Uterus (tissue), 4 donors: ENCODE measurements around the gene ETAA1. TPM values are rescaled to one million over a fixed set of nuclear protein-coding genes. Genes with fewer than 3 reads are reported as not detected.

Experiments
- DNase-seq, 2 donors: peaks; one replicate each; pipeline ENCODE4 v3.0.0-alpha.2; 2019 to 2020
- H3K27ac ChIP-seq, 2 donors: fragments of 200-600 bp; sonication (generic); 1 replicate in 1 of 2; 2 replicates in 1 of 2; pipeline ENCODE4 v1.5.1; 2016 to 2018
- H3K27me3 ChIP-seq, 2 donors: fragments of 200-600 bp; sonication (generic); one replicate each; pipeline ENCODE4 v1.5.1; 2018 to 2019; ENCODE audit warnings: control low read depth in 1 of 2
- H3K36me3 ChIP-seq, 2 donors: fragments of 200-600 bp; sonication (generic); one replicate each; pipeline ENCODE4 v1.5.1; 2019; ENCODE audit warnings: control low read depth in 1 of 2
- H3K4me1 ChIP-seq, 2 donors: fragments of 200-600 bp; sonication (generic); one replicate each; pipeline ENCODE4 v1.5.1; 2018 to 2019; ENCODE audit warnings: control low read depth in 1 of 2
- H3K4me3 ChIP-seq, 2 donors: fragments of 200-600 bp; sonication (generic); 1 replicate in 1 of 2; 2 replicates in 1 of 2; pipeline ENCODE4 v1.5.1; 2018 to 2019; ENCODE audit warnings: mild to moderate bottlenecking in 1 of 2
- H3K9me3 ChIP-seq, 2 donors: fragments of 200-600 bp; sonication (generic); one replicate each; pipeline ENCODE4 v1.5.1; 2019; ENCODE audit warnings: control low read depth in 1 of 2
- POLR2A ChIP-seq, 2 donors: fragments of 450-650 bp; IDR thresholded peaks; one replicate each; pipeline ENCODE4 v1.6.1; 2016; ENCODE audit warnings: antibody characterized with exemption in 2 of 2, mild to moderate bottlenecking in 1 of 2, moderate library complexity in 1 of 2
- intact Hi-C: fragments of 100-400 bp; cut with DNase I; formaldehyde crosslinking; loops from one replicate; pipeline ENCODE4 v1.15.1; 2023; ENCODE audit warnings: low total_unique reads
- total RNA-seq, 4 donors: library from RNA; depleted of rRNA in 3 of 4; stranded (reverse); fragments of >200 nt in 3 of 4; gene quantifications; one replicate each; pipeline versions ENCODE4 v1.1.0 to v1.2.4, GENCODE V29; 2014 to 2023
- TF ChIP-seq, protein P1 (sequence below), 4 experiments: fragments of 200-600 bp in 2 of 4; fragments of 450-650 bp in 2 of 4; sonication (generic) in 2 of 4; IDR thresholded peaks; one replicate each; pipeline ENCODE4 v1.5.1; 2016 to 2019; ENCODE audit warnings: antibody characterized with exemption in 4 of 4, mild to moderate bottlenecking in 2 of 4, moderate library complexity in 1 of 4
- donor health status: DM: yes; HTN: yes; CAD: no.

Gene ETAA1
- total RNA-seq, 4 donors from 2014 or later = 14.6 to 37.6 (median 21.6) TPM

DNA sequence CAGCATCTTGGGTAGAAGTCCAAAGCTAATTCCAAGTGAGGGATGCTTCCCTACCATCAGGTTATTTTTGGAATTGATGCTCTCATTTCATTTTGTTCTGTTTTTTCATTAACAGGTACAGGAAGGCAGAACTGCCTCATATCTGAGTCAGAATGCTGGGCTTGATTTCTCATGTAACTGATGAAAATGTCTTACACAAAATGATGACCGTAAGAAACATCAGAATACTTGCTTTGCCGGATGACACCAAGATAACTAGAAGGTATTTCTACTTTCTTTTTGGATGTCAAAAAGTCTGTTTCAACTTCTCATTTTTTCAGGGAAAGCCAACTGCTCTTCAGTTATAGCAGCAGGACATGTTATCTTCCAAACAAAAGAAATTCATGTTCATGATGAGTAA is 62.6 kb downstream of the ETAA1 start:
- Histone ChIP-seq H3K9me3 (no peaks in the 10 kb centered on the region), H3K27ac (no peak overlapping the region), H3K4me1 (no peaks in the 10 kb centered on the region), H3K4me3 (no peak overlapping the region), H3K27me3 (no peaks in the 10 kb centered on the region), H3K36me3 (no peaks in the 10 kb centered on the region)
- no peak for DNase-seq
- intact Hi-C loops = no loop called here
- TF ChIP-seq POLR2A (IDR thresholded peaks at IDR 0.05) = no peak
- TF ChIP-seq, protein P1, sequence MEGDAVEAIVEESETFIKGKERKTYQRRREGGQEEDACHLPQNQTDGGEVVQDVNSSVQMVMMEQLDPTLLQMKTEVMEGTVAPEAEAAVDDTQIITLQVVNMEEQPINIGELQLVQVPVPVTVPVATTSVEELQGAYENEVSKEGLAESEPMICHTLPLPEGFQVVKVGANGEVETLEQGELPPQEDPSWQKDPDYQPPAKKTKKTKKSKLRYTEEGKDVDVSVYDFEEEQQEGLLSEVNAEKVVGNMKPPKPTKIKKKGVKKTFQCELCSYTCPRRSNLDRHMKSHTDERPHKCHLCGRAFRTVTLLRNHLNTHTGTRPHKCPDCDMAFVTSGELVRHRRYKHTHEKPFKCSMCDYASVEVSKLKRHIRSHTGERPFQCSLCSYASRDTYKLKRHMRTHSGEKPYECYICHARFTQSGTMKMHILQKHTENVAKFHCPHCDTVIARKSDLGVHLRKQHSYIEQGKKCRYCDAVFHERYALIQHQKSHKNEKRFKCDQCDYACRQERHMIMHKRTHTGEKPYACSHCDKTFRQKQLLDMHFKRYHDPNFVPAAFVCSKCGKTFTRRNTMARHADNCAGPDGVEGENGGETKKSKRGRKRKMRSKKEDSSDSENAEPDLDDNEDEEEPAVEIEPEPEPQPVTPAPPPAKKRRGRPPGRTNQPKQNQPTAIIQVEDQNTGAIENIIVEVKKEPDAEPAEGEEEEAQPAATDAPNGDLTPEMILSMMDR (IDR thresholded peaks at IDR 0.05) = no peak
